ENCODE measurements around the gene AAR2. TPM values are rescaled to one million over a fixed set of nuclear protein-coding genes. Genes with fewer than 3 reads are reported as not detected.

AAR2 gene
- polyA plus RNA-seq (2012; ENCODE audit: missing spikeins): 16.2 TPM

DNA sequence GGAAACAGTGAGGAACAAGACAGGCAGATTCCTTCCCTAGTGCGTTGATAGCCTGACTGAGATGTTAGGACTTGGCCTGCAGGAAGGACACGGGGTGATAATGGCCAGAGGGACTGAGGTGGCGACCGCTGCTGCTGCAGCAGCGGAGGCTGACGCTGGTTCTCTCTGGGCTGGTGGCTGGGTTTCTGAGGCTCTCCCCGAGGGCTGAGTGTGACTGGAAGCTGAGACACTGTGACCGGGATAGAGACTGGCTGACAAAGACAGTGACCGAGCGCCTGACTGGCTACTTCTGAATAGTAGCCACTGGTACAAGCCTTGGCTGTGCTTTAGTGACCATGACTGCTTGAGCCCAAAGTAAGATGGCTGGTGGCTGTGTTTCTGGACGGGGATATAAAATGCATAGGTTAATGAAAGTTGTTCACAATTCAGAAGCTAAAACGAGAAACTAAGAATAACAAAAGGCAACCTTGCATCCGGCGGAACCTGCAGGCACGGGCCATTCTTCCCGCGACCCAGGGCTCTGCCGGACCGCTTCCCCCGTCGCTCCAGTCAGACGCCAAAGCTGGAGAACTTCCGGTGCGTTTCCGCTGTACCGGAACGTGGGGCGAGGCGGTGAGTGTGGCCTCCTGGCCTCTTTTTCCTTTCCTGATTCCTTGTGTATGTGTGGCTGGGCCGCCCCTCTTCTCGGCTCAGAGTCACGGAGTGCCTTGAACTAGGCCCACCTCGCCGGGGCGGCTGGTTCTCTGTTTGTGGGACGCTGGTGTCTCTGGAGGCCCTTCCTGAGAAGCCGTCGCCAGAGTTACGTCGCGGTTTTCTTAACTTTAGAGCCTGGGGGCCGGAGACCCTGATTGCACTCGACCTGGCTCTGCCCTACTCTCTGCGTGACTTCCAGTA, at the start of gene AAR2:
AAR2 (plus strand) TSS at position 587 of the 894 bp plus-strand sequence. CDS start 3,391 bp downstream, outside the sequence.
- TF ChIP-seq TAF1 (IDR thresholded peaks at IDR 0.05; ENCODE audit: borderline replicate concordance, low read depth, low read length) (peak; percentile 93), POLR2A (IDR thresholded peaks at IDR 0.05; ENCODE audit: low read depth, low read length) (peak; percentile 89), POLR2AphosphoS5 (IDR thresholded peaks at IDR 0.05; ENCODE audit: low read depth, low read length) (peak; percentile 86)
- FAIRE-seq (peak; percentile 89), DNase-seq (ENCODE audit: insufficient read length) (peak; percentile 52)

GRCh38 chr20:36193977-36194712, 42.1 kb upstream of the AAR2 start:
- FAIRE-seq (no peak), DNase-seq (ENCODE audit: insufficient read length) (no peak)
- no peak for TF ChIP-seq POLR2AphosphoS5 (IDR thresholded peaks at IDR 0.05; ENCODE audit: low read depth, low read length)
- no peak for TF ChIP-seq POLR2A (IDR thresholded peaks at IDR 0.05; ENCODE audit: low read depth, low read length)
- no peak for TF ChIP-seq TAF1 (IDR thresholded peaks at IDR 0.05; ENCODE audit: borderline replicate concordance, low read depth, low read length)

- FAIRE-seq (no peak), DNase-seq (ENCODE audit: insufficient read length) (no peak)
- no peak for TF ChIP-seq POLR2AphosphoS5 (IDR thresholded peaks at IDR 0.05; ENCODE audit: low read depth, low read length)
- TF ChIP-seq POLR2A (IDR thresholded peaks at IDR 0.05; ENCODE audit: low read depth, low read length): no peak
- no peak for TF ChIP-seq TAF1 (IDR thresholded peaks at IDR 0.05; ENCODE audit: borderline replicate concordance, low read depth, low read length)
Observed at GRCh38 chr20:36196676-36197075, 39.6 kb upstream of the AAR2 start.

- no peak for FAIRE-seq
- DNase-seq (ENCODE audit: insufficient read length): no peak
- TF ChIP-seq POLR2A (IDR thresholded peaks at IDR 0.05; ENCODE audit: low read depth, low read length) (no peak), POLR2AphosphoS5 (IDR thresholded peaks at IDR 0.05; ENCODE audit: low read depth, low read length) (no peak)
Observed at GRCh38 chr20:36197271-36197670, 39.0 kb upstream of the AAR2 start.

GRCh38 chr20:36199345-36200257, 36.7 kb upstream of the AAR2 start:
- peak; percentile 83 for FAIRE-seq
- TF ChIP-seq TAF1 (IDR thresholded peaks at IDR 0.05; ENCODE audit: borderline replicate concordance, low read depth, low read length): no peak
- no peak for TF ChIP-seq POLR2AphosphoS5 (IDR thresholded peaks at IDR 0.05; ENCODE audit: low read depth, low read length)
- no peak for TF ChIP-seq POLR2A (IDR thresholded peaks at IDR 0.05; ENCODE audit: low read depth, low read length)
- DNase-seq (ENCODE audit: insufficient read length): peak; percentile 61

DNA sequence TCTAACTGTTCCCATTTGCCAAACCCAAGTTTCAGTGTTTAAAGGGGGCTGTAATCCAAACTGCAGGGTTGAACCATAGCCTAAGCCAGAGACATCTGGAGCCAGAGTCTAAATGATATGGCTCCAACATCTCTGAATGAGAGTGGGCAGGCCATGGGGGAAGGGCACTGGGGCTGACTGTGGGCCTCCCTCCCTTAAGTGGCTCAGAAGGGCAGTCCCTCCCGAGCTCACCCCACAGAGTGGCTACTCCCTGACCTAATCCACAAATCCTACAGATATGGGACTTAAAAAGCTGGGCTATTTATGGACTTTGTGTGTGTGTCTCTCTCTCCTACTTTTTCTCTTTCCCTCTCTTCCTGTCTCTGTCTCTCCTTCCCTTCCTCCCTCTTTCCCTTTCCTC, 35.8 kb upstream of the AAR2 start:
- FAIRE-seq (no peak), DNase-seq (ENCODE audit: insufficient read length) (no peak)
- TF ChIP-seq POLR2AphosphoS5 (IDR thresholded peaks at IDR 0.05; ENCODE audit: low read depth, low read length) (no peak), TAF1 (IDR thresholded peaks at IDR 0.05; ENCODE audit: borderline replicate concordance, low read depth, low read length) (no peak), POLR2A (IDR thresholded peaks at IDR 0.05; ENCODE audit: low read depth, low read length) (no peak)

DNA sequence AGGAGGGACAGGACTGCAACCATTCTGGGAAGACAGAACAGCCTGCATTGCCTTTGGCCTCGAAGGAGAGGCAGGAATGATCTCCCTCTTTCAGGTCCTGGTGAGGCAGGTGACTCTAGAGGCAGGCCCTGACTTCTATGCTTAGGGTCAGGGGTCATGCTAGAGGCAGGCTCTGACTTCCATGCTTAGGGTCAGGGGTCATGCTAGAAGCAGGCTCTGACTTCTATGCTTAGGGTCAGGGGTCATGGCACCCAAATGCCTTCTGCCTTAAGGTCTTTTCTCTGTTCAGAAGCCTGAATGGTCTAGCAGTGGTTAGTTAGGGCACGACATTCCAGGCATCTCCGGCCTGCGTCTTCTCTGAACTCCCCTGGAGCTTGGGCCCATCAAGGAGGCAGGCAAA, 35.1 kb upstream of the AAR2 start:
- TF ChIP-seq TAF1 (IDR thresholded peaks at IDR 0.05; ENCODE audit: borderline replicate concordance, low read depth, low read length) (no peak), POLR2A (IDR thresholded peaks at IDR 0.05; ENCODE audit: low read depth, low read length) (no peak), POLR2AphosphoS5 (IDR thresholded peaks at IDR 0.05; ENCODE audit: low read depth, low read length) (no peak)
- no peak for FAIRE-seq
- DNase-seq (ENCODE audit: insufficient read length): no peak

DNA sequence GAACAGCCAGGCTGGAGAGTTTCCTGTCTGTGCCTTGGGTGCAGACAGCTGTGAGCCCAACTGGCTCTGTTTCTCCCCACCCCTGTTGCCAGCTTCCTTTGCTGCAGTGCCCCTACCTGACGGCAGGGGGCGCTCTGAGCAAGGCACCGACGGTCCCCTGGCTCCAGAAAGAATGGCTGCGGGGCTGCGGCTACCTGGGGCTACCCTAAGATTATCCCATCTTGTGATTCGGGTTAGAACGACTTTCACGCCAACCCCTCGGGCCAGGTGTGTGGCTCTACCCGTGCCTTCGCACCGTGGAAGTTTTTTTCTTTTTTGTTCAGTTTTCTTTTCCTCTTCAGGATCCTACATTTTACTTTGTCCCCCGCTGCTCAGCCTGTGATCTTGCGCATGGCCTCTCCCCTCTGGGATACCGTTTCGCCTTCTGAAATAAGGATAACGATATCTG, 33.4 kb upstream of the AAR2 start:
- no peak for TF ChIP-seq POLR2AphosphoS5 (IDR thresholded peaks at IDR 0.05; ENCODE audit: low read depth, low read length)
- no peak for TF ChIP-seq POLR2A (IDR thresholded peaks at IDR 0.05; ENCODE audit: low read depth, low read length)
- TF ChIP-seq TAF1 (IDR thresholded peaks at IDR 0.05; ENCODE audit: borderline replicate concordance, low read depth, low read length): no peak
- FAIRE-seq (peak; percentile 86), DNase-seq (ENCODE audit: insufficient read length) (peak; percentile 74)

- DNase-seq (ENCODE audit: insufficient read length) (no peak), FAIRE-seq (no peak)
- TF ChIP-seq TAF1 (IDR thresholded peaks at IDR 0.05; ENCODE audit: borderline replicate concordance, low read depth, low read length) (no peak), POLR2AphosphoS5 (IDR thresholded peaks at IDR 0.05; ENCODE audit: low read depth, low read length) (no peak), POLR2A (IDR thresholded peaks at IDR 0.05; ENCODE audit: low read depth, low read length) (no peak)
Observed at GRCh38 chr20:36203861-36204260, 32.4 kb upstream of the AAR2 start.

DNA sequence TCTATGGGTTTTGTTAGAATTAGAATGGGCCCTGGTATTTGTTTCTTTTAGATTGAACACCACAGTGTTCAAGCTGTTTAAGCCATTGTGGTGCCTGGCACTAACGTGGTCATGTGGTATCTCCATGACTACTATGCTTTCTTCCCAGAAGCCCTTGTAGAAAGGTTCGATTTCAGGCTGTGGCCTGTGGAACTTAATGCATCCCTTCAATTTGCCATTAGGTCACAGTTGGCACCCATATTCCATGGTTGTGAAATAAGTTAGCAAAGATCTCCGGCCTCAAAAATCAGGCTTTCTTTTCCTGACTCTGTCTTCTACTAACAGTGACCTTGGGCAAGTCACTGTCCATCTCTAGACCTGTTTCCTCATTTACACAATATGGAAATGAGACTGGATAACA, 31.3 kb upstream of the AAR2 start:
- DNase-seq (ENCODE audit: insufficient read length) (no peak), FAIRE-seq (no peak)
- no peak for TF ChIP-seq POLR2A (IDR thresholded peaks at IDR 0.05; ENCODE audit: low read depth, low read length)
- no peak for TF ChIP-seq TAF1 (IDR thresholded peaks at IDR 0.05; ENCODE audit: borderline replicate concordance, low read depth, low read length)
- no peak for TF ChIP-seq POLR2AphosphoS5 (IDR thresholded peaks at IDR 0.05; ENCODE audit: low read depth, low read length)

DNA sequence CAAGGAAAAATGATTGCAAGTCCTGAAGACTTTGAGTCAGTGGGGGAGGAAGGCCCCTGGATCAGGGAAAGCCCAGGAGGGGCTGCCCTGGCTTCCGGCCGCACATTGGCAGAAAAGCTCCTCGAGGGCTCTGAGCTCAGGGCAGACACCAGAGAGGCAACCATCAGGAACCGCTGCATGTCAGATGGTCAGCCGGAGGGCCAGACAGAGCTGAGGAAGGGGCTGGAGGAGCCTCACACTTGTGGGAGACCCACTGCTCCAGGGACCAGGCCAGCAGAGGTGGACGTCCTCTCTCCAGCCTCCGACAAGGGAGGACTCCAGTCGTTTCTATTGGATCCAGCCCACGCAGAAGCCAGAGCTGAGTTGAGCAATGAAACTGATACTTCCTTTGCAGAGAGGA, 30.2 kb upstream of the AAR2 start:
- DNase-seq (ENCODE audit: insufficient read length): no peak
- TF ChIP-seq POLR2A (IDR thresholded peaks at IDR 0.05; ENCODE audit: low read depth, low read length): no peak
- TF ChIP-seq POLR2AphosphoS5 (IDR thresholded peaks at IDR 0.05; ENCODE audit: low read depth, low read length): no peak
- no peak for TF ChIP-seq TAF1 (IDR thresholded peaks at IDR 0.05; ENCODE audit: borderline replicate concordance, low read depth, low read length)
- FAIRE-seq: no peak

All from GM12892 (cell line).